ENCODE data around the gene ADIG.

The ADIG gene

GRCh38 chr20:38581013-38581412 lies at the start of gene ADIG:
ADIG (plus strand) TSS chr20:38581197; CDS start chr20:38581251, 54 bp downstream.
- no peak for TF ChIP-seq CTCF (conservative IDR thresholded peaks at IDR 0.05)
- no peak for TF ChIP-seq ZFX (IDR thresholded peaks at IDR 0.05)
- no peak within 1 kb of the TSS for H3K27ac ChIP-seq

- TF ChIP-seq ZFX (IDR thresholded peaks at IDR 0.05) (no peak), CTCF (conservative IDR thresholded peaks at IDR 0.05) (no peak)
- H3K27ac ChIP-seq = no peak overlapping the region
These were observed 46.2 kb upstream of the ADIG start for GRCh38 chr20:38534756-38535155.

- no peak for TF ChIP-seq ZFX (IDR thresholded peaks at IDR 0.05)
- TF ChIP-seq CTCF (conservative IDR thresholded peaks at IDR 0.05) = no peak
These were observed 44.7 kb upstream of the ADIG start for GRCh38 chr20:38536310-38536709.

GRCh38 chr20:38537176-38537575 lies 43.8 kb upstream of the ADIG start:
- H3K27ac ChIP-seq = no peak overlapping the region
- TF ChIP-seq CTCF (conservative IDR thresholded peaks at IDR 0.05) = no peak
- TF ChIP-seq ZFX (IDR thresholded peaks at IDR 0.05) = no peak

More at GRCh38 chr20:38536310-38536709, 44.7 kb upstream of the ADIG start:
- H3K27ac ChIP-seq = no peak overlapping the region

GRCh38 chr20:38538789-38539188 lies 42.2 kb upstream of the ADIG start:
- TF ChIP-seq CTCF (conservative IDR thresholded peaks at IDR 0.05) (no peak), ZFX (IDR thresholded peaks at IDR 0.05) (no peak)
- H3K27ac ChIP-seq = no peak overlapping the region

- TF ChIP-seq CTCF (conservative IDR thresholded peaks at IDR 0.05) = no peak
- TF ChIP-seq ZFX (IDR thresholded peaks at IDR 0.05) = no peak
- no peak overlapping the region for H3K27ac ChIP-seq
These were observed 37.7 kb upstream of the ADIG start for GRCh38 chr20:38543014-38543906.

GRCh38 chr20:38545771-38546170 lies 35.2 kb upstream of the ADIG start:
- no peak for TF ChIP-seq CTCF (conservative IDR thresholded peaks at IDR 0.05)
- TF ChIP-seq ZFX (IDR thresholded peaks at IDR 0.05) = no peak

More at GRCh38 chr20:38545771-38546170, 35.2 kb upstream of the ADIG start:
- H3K27ac ChIP-seq = no peak overlapping the region

Measured in C4-2B (cell line).